ENCODE data around the gene FCHSD2.

DNA sequence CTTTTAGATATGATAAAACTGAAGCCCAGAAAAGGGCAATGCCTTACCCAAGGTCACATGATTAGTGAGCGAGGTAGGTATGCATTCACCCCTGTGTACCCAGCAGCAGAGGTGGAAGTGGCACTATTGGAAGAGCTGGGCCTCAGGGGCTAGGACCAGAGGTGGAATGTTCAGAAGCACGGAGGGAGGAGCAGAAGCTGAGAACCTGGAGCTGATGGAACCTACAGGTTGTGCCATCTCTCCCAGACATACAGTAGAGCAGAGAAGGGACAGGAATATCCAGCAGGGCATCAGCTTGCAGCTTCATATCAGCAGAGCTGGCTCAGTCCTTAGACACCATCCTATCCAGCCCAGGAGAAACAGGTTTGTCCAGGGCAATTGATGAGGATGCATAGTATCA lies 14.6 kb upstream of the FCHSD2 start:
- TF ChIP-seq, protein P1, sequence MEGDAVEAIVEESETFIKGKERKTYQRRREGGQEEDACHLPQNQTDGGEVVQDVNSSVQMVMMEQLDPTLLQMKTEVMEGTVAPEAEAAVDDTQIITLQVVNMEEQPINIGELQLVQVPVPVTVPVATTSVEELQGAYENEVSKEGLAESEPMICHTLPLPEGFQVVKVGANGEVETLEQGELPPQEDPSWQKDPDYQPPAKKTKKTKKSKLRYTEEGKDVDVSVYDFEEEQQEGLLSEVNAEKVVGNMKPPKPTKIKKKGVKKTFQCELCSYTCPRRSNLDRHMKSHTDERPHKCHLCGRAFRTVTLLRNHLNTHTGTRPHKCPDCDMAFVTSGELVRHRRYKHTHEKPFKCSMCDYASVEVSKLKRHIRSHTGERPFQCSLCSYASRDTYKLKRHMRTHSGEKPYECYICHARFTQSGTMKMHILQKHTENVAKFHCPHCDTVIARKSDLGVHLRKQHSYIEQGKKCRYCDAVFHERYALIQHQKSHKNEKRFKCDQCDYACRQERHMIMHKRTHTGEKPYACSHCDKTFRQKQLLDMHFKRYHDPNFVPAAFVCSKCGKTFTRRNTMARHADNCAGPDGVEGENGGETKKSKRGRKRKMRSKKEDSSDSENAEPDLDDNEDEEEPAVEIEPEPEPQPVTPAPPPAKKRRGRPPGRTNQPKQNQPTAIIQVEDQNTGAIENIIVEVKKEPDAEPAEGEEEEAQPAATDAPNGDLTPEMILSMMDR (IDR thresholded peaks at IDR 0.05; ENCODE audit: insufficient read depth, low read depth, low read length) = no peak
- TF ChIP-seq EZH2 (IDR thresholded peaks at IDR 0.05; ENCODE audit: insufficient read depth, low read length) = no peak

Measured in astrocyte (in vitro differentiated cells and primary cell).